ENCODE measurements around the gene SLC38A3. TPM values are rescaled to one million over a fixed set of nuclear protein-coding genes. Genes with fewer than 3 reads are reported as not detected.

The SLC38A3 gene
- total RNA-seq, 4 donors from 2014 or later = 0.56 to 1.5 (median 0.84) TPM; not detected in 1

DNA sequence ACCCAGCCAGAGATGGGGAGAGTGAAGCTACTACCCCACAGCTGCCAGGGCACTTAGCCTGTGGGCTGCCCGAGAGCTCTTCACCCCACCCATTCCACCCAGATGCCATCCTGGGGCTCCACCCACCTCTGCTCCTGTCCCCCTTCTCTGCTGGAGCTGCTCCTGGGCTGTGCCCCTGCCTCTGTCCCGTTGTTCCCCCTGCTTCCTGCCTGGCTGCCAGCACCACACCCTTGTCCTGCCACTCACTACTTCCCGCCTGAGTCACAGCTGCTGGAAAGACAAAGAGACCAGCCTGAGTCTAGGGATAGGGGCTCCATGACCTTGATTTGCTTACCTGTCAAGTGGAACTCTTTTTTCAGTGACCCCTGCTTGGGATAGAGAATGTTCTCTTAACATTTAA, 43.3 kb downstream of the SLC38A3 start:
- ATAC-seq (ENCODE audit: low FRiP score) (peak; percentile 16), DNase-seq (ENCODE audit: low spot score) (no peak)
- TF ChIP-seq CTCF (IDR thresholded peaks at IDR 0.05) = no peak

- ATAC-seq (ENCODE audit: low FRiP score) (no peak), DNase-seq (ENCODE audit: low spot score) (no peak)
- TF ChIP-seq CTCF (IDR thresholded peaks at IDR 0.05) = no peak
Measured at GRCh38 chr3:50249457-50249856, 44.4 kb downstream of the SLC38A3 start.

GRCh38 chr3:50250514-50250913, 45.4 kb downstream of the SLC38A3 start:
- ATAC-seq (ENCODE audit: low FRiP score) = no peak
- no peak for DNase-seq (ENCODE audit: low spot score)
- no peak for TF ChIP-seq CTCF (IDR thresholded peaks at IDR 0.05)

DNA sequence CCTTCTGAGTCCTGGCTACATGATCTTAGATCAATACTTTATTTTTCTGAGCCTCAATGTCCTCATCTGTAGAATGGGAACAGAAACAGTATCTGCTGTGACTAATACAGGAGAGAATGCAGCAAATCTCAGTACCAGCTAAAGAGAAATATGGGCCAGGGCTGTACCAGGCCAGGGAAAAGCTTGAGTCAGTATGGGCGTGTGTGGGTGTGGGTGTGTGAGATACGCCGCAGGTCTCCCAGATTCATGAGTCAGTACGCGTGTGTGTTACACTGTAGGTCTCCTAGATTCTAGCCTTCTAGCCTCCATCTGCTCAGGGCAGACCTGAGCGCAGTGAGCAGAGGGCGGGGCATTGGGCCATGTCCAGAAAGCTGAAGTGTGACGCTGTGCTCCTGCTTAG, 46.1 kb downstream of the SLC38A3 start:
- DNase-seq (ENCODE audit: low spot score) = no peak
- peak; percentile 82 for ATAC-seq (ENCODE audit: low FRiP score)
- TF ChIP-seq CTCF (IDR thresholded peaks at IDR 0.05) = no peak

DNA sequence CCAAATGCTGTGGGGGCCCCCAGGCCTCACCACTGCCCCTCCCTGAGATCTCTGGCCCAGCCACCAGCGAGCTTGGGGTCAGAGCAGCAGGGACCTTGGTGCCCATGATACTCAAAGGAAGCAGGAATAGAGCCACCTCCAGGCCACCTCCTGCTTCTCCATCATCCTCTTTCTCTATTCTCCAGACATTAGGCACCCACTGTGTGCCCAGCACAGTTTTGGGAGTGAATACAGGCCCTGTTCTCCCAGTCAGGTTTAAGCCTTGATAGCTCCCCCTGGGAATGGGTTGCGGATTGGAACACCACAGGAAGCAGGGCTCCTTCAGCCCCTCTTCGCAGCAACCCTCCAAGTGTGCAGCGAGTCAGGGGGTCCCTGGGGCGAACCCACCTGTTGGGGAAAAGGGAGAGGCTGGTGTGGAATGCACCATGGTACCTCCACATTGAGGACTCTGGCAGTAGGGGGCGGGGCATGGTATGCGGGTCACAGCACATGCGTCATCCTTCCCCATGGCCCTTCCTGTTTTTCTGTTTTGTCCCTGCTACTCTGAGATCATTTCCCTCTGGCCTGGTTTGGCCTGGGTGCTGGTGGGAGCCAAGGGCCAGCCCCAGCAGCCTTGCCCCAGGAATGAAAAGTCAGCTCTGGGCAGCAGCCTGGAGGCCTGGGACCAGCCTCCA, 49.6 kb downstream of the SLC38A3 start:
- no peak for DNase-seq (ENCODE audit: low spot score)

DNA sequence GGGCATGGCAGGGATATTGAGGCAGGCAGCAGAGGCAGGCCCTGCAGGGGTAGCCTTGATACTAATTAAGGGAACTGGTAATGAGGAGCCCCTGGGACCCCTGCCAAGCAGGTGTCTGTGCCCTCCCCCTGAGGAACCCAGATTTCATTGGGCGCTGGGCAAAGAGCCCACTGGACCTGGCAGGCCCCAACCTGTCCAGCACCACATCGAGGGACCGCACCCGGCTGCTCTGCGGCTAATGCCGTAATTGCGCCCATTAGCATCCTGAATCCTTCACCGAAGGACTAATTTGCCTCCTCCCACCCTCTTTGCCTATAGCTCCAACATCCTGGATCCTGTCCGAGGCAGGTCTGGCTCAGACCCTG, 50.2 kb downstream of the SLC38A3 start:
- no peak for ATAC-seq (ENCODE audit: low FRiP score)
- no peak for DNase-seq (ENCODE audit: low spot score)
- no peak for TF ChIP-seq CTCF (IDR thresholded peaks at IDR 0.05)

More for the DNA sequence above, 49.6 kb downstream of the SLC38A3 start:
- ATAC-seq (ENCODE audit: low FRiP score) = no peak
- TF ChIP-seq CTCF (IDR thresholded peaks at IDR 0.05) = no peak
